Measurements from ENCODE around the gene CPT2.

The CPT2 gene

DNA sequence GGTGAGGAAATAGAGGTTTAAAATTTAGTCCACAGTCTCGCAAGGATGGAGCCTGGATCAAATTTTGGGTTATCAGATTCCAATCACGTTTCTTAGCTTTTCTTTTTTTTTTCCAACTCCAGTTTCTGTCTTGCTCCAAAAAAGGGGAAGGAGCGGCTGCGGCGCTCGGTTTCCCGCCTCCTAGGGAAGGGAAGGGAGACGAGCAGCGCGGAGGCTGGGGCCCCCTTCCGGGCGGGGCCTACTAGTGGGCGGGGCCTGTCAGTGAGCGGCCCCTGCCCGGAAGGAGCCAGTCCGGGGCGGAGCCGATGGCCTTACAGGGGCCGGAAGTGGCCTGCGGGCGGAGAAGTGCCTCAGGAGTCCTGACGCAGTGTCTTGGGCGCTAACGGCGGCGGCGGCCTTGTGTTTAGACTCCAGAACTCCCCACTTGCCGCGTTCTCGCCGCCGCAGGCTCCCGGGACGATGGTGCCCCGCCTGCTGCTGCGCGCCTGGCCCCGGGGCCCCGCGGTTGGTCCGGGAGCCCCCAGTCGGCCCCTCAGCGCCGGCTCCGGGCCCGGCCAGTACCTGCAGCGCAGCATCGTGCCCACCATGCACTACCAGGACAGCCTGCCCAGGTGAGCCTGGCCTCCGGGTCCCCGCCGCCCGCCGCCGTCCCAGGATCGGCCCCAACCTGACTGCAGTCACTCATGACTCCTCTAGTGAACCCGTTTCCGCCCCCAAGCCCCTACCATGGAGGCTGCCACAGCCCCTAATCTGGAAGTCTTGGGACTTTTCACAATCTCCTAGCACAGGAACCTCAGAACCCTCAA, at the start of gene CPT2:
Gene CPT2 (plus strand): TSS at position 340 of the 806 bp plus-strand sequence. CDS start 120 bp downstream, at position 460.
- DNase-seq, result peak; percentile 96

DNA sequence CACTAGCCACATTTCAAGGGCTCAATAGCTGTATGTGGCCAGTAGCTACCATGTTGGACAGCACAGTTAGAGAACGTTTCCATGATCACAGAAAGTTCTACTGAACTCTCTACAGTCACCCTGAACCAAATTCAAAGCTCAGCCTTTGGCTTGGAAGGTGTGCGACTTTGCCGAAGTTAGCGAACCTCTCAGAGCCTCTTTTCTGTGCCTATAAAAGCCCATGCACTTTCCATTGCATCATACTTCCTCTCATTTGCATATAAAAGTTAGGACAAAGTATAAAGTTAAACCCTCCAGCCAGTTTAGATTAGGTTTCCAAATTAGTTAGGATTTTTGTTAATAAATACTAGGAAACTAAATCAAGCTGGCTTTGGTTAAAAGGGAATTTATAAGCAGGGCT, 49.5 kb upstream of the CPT2 start:
- DNase-seq, result no peak

- DNase-seq, result peak; percentile 67
These were observed 48.5 kb upstream of the CPT2 start for GRCh38 chr1:53148123-53148522.

GRCh38 chr1:53153752-53154151, 42.9 kb upstream of the CPT2 start:
- no peak for DNase-seq

DNA sequence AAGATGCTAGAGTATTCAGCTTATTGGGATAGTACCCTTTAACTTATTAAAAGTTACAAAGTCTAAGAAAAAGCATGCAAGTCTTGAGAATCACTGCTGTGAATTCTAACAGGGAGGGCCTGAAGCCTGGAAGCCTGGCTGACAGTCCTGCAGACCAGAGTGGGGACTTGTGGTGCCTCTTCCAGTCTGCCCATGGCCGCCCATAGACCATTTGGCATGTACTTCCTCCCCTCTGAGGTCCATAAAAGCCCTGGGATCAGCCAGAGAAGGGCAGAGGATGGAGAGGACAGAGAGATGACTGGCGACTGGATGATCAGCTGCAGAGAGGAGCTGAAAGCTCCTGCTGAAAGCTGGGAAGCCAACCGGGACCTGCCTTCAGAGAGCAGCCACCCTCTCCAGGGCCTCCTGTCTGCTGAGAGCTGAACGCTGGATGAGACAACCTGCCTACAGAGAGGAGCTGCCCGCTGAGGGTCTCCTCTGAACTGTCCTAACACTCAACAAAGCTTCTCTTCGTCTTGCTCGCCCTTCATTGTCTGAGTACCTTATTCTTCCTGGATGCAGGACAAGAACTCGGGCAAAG, 41.7 kb upstream of the CPT2 start:
- DNase-seq, result no peak

DNA sequence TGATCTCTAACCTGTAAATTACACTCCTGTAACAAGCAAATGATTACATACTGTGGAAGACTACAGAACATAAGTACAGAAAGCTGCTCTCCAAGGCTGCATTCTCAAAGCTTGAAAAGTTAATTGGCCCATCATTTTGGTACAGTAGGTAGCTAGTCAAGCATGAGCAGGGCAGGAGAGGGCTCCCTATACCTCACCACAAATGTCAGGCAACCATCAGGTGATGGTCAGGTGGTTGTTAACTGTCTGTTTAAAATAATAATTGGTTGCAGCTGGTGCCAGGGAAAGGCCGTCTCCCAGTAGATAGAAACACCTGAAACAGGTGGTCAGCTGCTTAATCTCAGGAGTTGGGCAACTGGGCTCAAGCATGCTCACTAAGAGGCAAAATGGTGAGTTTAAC, 41.1 kb upstream of the CPT2 start:
- DNase-seq, result no peak

GRCh38 chr1:53155945-53156344, 40.7 kb upstream of the CPT2 start:
- no peak for DNase-seq

GRCh38 chr1:53156783-53157182, 39.8 kb upstream of the CPT2 start:
- DNase-seq, result no peak

GRCh38 chr1:53158900-53159299, 37.7 kb upstream of the CPT2 start:
- no peak for DNase-seq

DNA sequence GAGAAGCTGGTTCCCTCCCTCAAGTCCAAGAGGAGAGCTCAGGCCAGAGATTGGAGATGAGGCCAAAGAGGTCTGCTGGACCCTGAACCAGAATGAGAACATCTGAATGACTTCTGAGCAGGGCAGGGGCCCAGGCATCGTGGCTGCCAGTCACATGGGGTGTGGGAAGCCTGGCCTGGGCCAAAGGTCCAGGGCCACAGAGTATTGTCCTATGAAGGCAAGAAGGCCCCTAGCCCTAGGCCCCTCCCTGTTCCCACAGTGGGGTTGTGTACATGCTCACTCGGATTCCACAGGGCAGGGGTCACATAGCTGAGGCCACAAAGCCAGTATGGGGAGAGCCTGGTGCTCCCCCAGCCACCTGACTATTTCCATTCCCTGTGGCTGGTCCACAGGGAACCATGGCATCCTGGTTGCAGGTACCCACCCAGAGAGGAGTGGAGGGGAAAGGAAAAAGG, 35.7 kb upstream of the CPT2 start:
- no peak for DNase-seq

DNA sequence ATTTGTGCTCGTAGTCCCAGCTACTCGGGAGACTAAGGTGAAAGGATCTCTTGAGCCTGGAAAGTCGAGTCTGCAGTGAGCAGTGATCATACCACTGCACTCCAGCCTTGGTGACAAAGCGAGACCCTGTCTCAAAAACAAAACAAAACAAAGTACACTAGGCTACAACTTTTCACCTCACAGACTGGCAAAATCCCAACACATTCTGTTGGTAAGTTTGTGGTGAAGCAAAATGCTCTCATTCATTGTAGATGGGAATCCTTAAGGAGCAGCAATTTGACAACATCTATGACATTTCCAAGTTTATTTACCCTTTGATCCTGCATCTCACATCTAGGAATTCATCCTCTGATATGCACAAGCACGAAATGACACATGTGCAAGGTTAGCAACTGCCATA, 34.0 kb upstream of the CPT2 start:
- DNase-seq, result no peak

- DNase-seq, result no peak
These were observed 33.3 kb upstream of the CPT2 start for GRCh38 chr1:53163291-53163768.

- no peak for DNase-seq
These were observed 31.1 kb upstream of the CPT2 start for GRCh38 chr1:53165408-53165961.

- DNase-seq, result no peak
These were observed 30.3 kb upstream of the CPT2 start for GRCh38 chr1:53166366-53166765.

GRCh38 chr1:53166912-53167311, 29.7 kb upstream of the CPT2 start:
- no peak for DNase-seq

GRCh38 chr1:53172426-53173128, 24.0 kb upstream of the CPT2 start:
- DNase-seq, result peak; percentile 74

- DNase-seq, result no peak
These were observed 21.4 kb upstream of the CPT2 start for GRCh38 chr1:53174971-53175913.

GRCh38 chr1:53176452-53177208, 20.0 kb upstream of the CPT2 start:
- no peak for DNase-seq

DNA sequence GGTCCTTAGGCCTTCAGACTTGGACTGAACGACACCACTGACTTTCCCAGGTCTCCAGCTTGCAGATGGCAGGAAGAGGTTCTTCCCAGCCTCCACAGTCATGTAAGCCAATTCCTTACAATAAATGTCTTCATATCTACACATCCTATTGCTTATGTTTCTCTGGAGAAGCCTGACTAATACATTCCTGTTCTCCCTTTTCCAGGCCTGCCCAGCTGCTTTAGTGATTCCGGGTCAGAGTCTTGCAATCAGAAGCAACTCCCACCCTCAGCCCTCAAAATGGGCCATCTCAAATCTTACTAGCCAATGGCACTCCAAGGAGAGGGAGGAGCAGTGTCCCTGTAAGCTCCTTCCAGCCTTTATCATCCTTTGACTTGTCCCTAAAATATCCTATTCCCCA, 16.4 kb upstream of the CPT2 start:
- DNase-seq, result no peak

DNA sequence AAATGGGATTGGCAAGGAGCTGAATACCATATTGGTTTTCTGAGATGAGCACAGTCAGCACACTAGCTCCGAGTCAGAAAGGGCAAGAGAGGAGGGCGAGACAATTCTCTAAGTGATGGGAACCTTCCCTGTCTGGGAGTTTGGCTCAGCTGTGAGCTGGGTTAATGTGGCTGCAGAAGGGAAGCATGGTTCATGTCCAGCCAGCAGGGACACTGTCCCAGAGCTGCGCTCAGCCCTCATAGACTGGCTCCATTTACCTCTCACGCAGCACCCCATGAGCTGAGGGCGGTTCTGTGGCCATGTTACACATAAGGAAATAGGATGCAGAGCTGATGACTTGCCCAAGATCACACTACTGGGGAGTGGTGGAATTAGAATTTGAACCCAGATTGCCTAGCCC, 15.7 kb upstream of the CPT2 start:
- DNase-seq, result no peak

GRCh38 chr1:53182111-53182593, 14.5 kb upstream of the CPT2 start:
- DNase-seq, result peak; percentile 75
